ENCODE results near the gene CCDC97. TPM values are rescaled to one million over a fixed set of nuclear protein-coding genes. Genes with fewer than 3 reads are reported as not detected.

The CCDC97 gene
- total RNA-seq, 1 donor = 11.2 TPM

- DNase-seq (ENCODE audit: low read depth) = no peak
- TF ChIP-seq CTCF (IDR thresholded peaks at IDR 0.05; ENCODE audit: insufficient read depth, low read depth, low read length) = no peak
- H3K4me3 ChIP-seq (ENCODE audit: low read depth, low read length) = no peak overlapping the region
Observed at GRCh38 chr19:41355802-41356201, 45.8 kb downstream of the CCDC97 start.

- no peak for DNase-seq (ENCODE audit: low read depth)
- no peak overlapping the region for H3K4me3 ChIP-seq (ENCODE audit: low read depth, low read length)
- no peak for TF ChIP-seq CTCF (IDR thresholded peaks at IDR 0.05; ENCODE audit: insufficient read depth, low read depth, low read length)
Observed at GRCh38 chr19:41356984-41357739, 47.2 kb downstream of the CCDC97 start.

GRCh38 chr19:41357746-41358145, 47.8 kb downstream of the CCDC97 start:
- no peak overlapping the region for H3K4me3 ChIP-seq (ENCODE audit: low read depth, low read length)
- TF ChIP-seq CTCF (IDR thresholded peaks at IDR 0.05; ENCODE audit: insufficient read depth, low read depth, low read length) = no peak
- no peak for DNase-seq (ENCODE audit: low read depth)

GRCh38 chr19:41359741-41360140, 49.8 kb downstream of the CCDC97 start:
- no peak overlapping the region for H3K4me3 ChIP-seq (ENCODE audit: low read depth, low read length)
- no peak for DNase-seq (ENCODE audit: low read depth)
- no peak for TF ChIP-seq CTCF (IDR thresholded peaks at IDR 0.05; ENCODE audit: insufficient read depth, low read depth, low read length)

- DNase-seq (ENCODE audit: low read depth) = no peak
- TF ChIP-seq CTCF (IDR thresholded peaks at IDR 0.05; ENCODE audit: insufficient read depth, low read depth, low read length) = no peak
- H3K4me3 ChIP-seq (ENCODE audit: low read depth, low read length) = no peak overlapping the region
Observed at GRCh38 chr19:41362143-41362847, 52.3 kb downstream of the CCDC97 start.

- H3K4me3 ChIP-seq (ENCODE audit: low read depth, low read length) = peak overlapping the region; percentile 81
- no peak for DNase-seq (ENCODE audit: low read depth)
- no peak for TF ChIP-seq CTCF (IDR thresholded peaks at IDR 0.05; ENCODE audit: insufficient read depth, low read depth, low read length)
Observed at GRCh38 chr19:41363371-41363752, 53.4 kb downstream of the CCDC97 start.
